ENCODE data around the gene B4GAT1. TPM values are rescaled to one million over a fixed set of nuclear protein-coding genes. Genes with fewer than 3 reads are reported as not detected.
"Not testable (repeated sequence)": the region's sequence is repeated elsewhere in the genome, so short reads cannot be mapped to it uniquely, and the experiment has no call there.

B4GAT1 gene
- 10 to 100 TPM; 37.9 to 41.1 TPM for total RNA-seq
- long read RNA-seq, transcript B4GAT1-201 (2 exons, 2,072 nt) = major isoform, 70 of 71 reads
- long read RNA-seq, partial matches to known transcripts = 1 of 71 reads
- long read RNA-seq, other reads (novel, unspliced or antisense) = 0 of 71 reads

GRCh38 chr11:66347425-66348276 is at the start of gene B4GAT1:
TSS of gene B4GAT1 (minus strand) at chr11:66347629. CDS start at chr11:66347545, 84 bp downstream.
- intact Hi-C loops (cut with DNase I) = loop anchor here in 1 of 2 donors (5.0 kb wide), 1 partner anchor 40 kb away; no protein-coding TSS in a partner anchor

GRCh38 chr11:66393954-66394353 is 46.5 kb upstream of the B4GAT1 start:
- intact Hi-C loops (cut with DNase I) = no loop called here
- no peak for DNase-seq
- no peak for ATAC-seq

More at GRCh38 chr11:66347425-66348276, at the start of gene B4GAT1:
- ATAC-seq (peak; percentile 83 to 88), DNase-seq (peak; percentile 78)

GRCh38 chr11:66391322-66391721 is 43.9 kb upstream of the B4GAT1 start:
- ATAC-seq = no peak
- DNase-seq = no peak
- intact Hi-C loops (cut with DNase I) = no loop called here

GRCh38 chr11:66388780-66389386 is 41.5 kb upstream of the B4GAT1 start:
- peak; percentile 55 to 57 for ATAC-seq
- DNase-seq = peak; percentile 61
- intact Hi-C loops (cut with DNase I) = loop anchor here in 1 of 2 donors (5.0 kb wide), 2 partner anchors 42 to 77 kb away; partner anchors contain the start of genes B4GAT1 and BRMS1

- peak; percentile 68 to 82 for ATAC-seq
- intact Hi-C loops (cut with DNase I) = loop anchor here in 1 of 2 donors (5.0 kb wide), 2 partner anchors 39 to 74 kb away; partner anchors contain the start of genes B4GAT1 and BRMS1
- peak; percentile 88 for DNase-seq
Measured at GRCh38 chr11:66386171-66387069, 39.0 kb upstream of the B4GAT1 start.

GRCh38 chr11:66384316-66384715 is 36.9 kb upstream of the B4GAT1 start:
- intact Hi-C loops (cut with DNase I); ATAC-seq; DNase-seq: not testable (repeated sequence)

GRCh38 chr11:66380264-66380663 is 32.8 kb upstream of the B4GAT1 start:
- ATAC-seq; intact Hi-C loops (cut with DNase I); DNase-seq: not testable (repeated sequence)

- intact Hi-C loops (cut with DNase I); DNase-seq; ATAC-seq: not testable (repeated sequence)
Measured at GRCh38 chr11:66373690-66374287, 26.4 kb upstream of the B4GAT1 start.

- peak; percentile 51 to 60 for ATAC-seq
- intact Hi-C loops (cut with DNase I) = no loop called here
- DNase-seq = no peak
Measured at GRCh38 chr11:66373265-66373664, 25.8 kb upstream of the B4GAT1 start.

GRCh38 chr11:66371627-66372415 is 24.4 kb upstream of the B4GAT1 start, which contains the start of gene SLC29A2:
TSS of gene SLC29A2 (minus strand) at chr11:66371760. CDS start at chr11:66371591, 169 bp downstream.
- ATAC-seq (peak; percentile 82 to 84), DNase-seq (peak; percentile 73)
- intact Hi-C loops (cut with DNase I) = no loop called here

- no peak for DNase-seq
- intact Hi-C loops (cut with DNase I) = no loop called here
- ATAC-seq = no peak
Measured at GRCh38 chr11:66369073-66369894, 21.9 kb upstream of the B4GAT1 start.

- DNase-seq (no peak), ATAC-seq (no peak)
- intact Hi-C loops (cut with DNase I) = no loop called here
Measured at GRCh38 chr11:66368484-66368883, 21.1 kb upstream of the B4GAT1 start.

GRCh38 chr11:66367561-66368312 is 20.3 kb upstream of the B4GAT1 start:
- intact Hi-C loops (cut with DNase I) = no loop called here
- ATAC-seq (no peak), DNase-seq (no peak)

- ATAC-seq (no peak), DNase-seq (no peak)
- intact Hi-C loops (cut with DNase I) = no loop called here
Measured at GRCh38 chr11:66366844-66367477, 19.5 kb upstream of the B4GAT1 start.

Data from left cardiac atrium (tissue), 4 donors.